Glomerular visceral epithelial cell (primary cell): ENCODE results near the gene TJP1.
"Not testable (repeated sequence)": the region's sequence is repeated elsewhere in the genome, so short reads cannot be mapped to it uniquely, and the experiment has no call there.

Experiments used
- DNase-seq: peaks from one replicate; pipeline ENCODE4 v3.0.0-alpha.2; 2016; ENCODE audit errors: extremely low spot score

The TJP1 gene

DNA sequence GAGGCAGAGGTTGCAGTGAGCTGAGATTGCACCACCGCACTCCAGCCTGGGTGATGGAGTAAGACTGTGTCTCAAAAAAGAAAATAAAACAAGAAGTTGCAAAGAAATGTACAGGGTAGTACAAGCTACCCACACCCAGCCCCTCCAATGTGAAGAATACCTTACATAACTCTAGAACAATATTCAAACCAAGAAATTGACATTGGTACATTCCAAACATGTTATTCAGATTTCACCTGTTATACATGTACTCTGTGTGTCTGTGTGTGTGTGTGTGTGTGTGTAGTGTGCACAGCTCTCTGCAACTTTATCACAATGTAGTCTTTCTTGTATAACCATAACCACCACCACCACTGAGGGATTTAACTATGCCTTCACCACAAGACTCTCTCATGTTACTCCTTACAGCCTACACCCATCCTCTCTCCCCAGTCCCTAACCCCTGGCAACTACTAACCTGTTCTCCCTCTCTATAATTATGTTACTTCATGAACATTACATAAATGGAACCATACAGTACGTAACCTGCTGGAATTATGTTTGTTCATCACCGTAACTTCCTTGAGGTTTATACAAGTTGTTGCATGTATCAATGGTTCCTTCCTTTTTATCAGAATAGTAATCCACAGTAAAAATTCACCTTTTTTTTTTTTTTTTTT is 16.2 kb upstream of the TJP1 start:
- no peak for DNase-seq

DNA sequence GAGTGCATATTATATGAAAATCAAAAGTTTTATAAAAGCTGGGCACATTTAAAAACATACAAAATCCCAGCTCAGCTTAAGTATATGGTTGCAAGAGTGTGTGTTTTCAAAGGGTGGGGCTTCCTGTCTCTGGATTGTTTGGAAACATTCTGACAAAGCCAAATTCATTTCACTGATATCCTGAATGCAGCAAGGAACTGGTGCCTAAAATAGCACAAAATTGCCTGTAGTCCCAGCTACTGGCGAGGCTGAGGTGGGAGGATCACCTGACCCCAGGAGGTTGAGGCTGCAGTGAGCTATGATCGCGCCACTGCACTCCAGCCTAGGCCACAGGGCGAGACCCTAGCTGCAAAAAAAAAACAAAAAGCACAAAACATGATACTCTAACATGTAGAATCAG is 13.0 kb upstream of the TJP1 start:
- DNase-seq = no peak

DNA sequence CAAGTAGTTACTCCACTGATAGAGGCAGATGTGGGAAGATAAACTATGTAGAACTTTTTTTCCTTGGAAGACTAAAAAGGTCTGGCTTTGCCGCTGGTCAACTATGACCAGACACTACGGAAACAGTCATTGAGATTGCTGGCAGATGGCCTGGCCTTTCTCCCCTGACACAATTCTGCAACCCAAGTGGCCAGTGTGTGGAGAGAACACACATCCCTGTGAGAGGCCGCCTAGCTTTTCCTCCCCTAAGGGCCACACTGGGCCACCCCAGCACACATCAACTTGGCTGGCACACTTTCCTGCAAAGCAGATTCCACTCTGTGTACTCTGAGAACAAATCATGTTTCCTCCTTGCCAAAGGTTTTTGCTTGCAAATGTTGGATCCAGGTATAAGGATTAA is 10.4 kb upstream of the TJP1 start:
- no peak for DNase-seq

DNA sequence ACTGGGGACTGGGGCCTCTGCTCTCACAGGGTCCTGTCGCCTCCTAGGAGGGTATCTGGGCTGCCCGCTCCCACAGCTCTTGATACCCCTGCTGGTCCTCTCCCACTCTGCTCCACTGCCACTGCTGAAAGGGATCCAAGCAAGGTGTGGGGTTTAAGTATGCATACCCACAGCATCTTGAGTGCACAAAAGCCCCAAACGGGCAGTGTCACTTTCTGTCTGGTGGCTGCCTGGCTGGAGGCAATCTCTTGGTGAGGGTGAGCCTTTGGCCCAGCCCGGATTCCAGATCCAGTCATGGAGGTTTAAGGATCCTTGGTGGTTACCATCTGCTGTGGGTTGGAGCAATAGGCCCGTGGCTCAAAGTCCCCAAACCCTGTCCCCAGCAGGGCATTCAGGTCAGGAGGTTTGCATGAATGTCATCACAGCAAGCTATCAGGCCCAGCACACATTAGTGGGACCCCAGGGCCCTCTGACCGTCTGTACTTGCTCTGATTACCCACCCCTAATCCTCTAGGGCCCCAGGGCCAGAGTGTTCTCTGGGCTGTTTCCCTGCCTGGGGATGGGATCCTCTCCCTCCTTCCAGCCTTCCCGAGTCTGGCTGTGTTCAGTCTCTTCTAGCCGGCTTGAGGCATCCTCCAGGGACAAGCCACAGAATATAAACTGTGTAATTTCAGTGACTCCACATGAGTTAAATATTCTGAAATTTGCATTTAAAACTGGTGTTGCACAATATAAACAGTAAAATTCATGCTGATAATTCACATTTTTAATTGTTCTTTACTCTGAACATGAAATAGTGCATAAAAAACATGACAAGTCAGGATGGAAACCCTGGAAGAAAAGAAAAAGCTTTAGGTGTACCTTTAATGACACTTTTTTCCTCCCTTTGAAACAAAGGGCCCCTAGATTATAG is 4.9 kb upstream of the TJP1 start:
- no peak for DNase-seq

DNA sequence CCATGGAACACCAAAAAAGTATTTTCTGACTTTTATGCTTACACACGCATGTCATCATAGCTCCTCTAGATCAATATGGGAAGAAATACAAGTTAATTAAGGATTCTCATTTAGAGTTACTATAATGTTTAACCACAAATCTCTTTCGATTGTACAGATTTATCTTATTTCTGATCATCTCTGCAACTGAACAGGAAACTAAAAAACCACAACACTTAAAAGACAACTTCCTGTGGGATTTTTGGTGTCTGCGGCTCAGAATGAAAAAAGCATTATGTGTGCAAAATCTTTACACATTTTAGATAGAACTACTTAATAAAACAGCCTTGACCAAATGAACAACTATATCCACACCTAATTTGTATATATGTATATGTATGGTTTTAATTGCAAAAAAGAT is 3.0 kb upstream of the TJP1 start:
- DNase-seq = peak; percentile 29

DNA sequence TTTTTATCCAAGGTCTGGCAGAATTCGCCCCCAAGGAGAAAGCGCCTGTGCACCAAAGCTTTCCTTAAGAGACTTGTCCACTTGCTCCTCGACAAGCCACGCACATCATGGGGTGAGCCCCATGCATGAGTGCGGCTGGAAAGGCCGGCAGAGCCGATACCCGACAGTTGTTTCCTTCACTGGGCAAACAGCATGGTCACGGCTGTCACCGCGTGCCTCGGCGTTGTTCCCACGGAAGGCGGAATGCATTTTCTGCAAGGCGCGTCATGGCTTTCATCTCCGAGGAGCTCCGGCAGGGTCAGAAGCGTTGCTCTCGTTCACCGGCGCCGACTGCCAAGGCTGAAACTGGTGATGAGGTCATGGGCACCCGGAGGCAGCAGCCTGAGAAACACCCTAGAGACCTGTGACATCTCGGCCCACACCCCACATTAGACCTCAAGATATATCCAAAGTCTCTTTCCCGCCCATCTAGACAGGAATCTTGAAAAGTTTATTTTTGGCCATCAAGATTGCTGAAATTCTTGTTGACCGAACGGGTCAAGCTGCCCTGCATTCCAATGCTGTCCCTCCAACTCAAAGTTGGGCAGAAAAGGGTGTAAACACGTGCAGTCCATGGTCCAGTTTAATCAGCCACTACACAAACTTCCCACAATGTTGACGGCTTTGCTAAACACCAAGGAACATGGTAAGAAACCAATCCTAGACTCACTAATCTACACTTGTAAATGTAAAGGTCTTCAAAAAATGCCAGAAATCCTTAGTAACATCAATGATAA is 604 bp upstream of the TJP1 start:
- DNase-seq = peak; percentile 81

DNA sequence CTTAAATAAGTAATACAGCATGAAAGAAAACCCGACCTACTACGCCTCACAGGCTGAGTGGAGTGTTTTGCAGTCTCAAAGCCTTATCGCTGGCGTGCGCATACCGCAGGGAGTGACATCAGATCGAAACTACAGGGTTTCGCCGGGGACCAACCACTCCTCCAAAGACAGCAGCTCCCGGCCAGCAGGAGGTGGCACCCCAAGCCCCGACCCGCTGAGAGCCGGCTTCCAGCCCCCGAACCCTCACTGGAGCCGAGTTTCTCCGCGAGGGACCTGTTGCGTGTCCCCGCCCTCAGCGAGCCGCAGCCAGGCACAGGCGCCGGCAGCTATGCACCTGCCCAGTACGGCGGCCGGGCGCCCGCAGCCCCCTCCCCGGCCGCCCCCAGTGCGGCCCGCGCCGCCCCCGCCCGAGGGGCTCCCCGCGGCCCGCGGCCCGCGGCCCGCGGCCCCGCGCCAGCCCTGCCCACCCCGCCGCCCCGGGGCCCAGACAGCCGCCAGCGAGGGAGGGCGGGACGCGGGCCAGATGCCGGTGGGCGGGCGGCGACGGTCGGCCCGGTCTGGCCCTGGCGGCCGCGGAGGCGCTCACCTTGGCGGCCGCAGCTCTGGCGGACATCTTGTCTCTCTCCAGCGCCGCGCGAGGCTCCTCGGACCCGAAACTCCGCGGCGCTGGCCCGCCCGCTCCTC is 710 bp downstream of the TJP1 start:
- DNase-seq = peak; percentile 85

DNA sequence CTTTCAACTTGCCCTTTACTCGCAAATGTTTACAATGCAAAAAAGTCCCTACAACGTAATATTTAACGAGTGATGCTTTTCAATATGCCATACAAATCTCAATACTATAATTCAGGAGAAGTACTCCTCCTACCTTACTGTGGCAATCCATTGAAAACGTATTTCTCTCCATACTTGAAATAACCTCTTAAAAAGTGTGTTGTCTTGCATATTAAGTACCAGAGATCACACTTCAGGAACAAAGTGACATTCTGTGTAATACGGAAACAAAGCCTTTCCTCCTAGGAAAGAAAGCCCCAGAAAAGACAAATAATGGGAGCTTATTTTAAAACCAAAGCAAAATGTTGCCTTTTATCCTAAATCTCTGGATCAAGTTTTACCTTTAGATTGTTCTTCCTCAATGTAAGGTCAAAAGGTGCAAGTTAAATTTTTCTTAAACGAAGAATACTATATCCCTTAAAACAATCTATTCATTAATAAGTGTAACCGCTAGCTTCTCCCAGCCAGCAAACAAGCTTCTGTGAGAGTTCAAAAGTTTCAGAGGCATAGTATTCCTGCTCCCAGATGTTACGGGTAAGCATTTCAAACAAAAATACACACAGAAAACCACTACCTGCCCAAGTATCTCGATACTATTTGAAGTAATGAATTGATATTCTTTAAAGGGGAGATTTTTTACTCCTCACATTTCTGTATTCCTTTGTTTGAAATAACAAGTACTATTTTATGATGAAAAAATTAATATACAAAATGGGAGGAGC is 1.7 kb downstream of the TJP1 start:
- no peak for DNase-seq

DNA sequence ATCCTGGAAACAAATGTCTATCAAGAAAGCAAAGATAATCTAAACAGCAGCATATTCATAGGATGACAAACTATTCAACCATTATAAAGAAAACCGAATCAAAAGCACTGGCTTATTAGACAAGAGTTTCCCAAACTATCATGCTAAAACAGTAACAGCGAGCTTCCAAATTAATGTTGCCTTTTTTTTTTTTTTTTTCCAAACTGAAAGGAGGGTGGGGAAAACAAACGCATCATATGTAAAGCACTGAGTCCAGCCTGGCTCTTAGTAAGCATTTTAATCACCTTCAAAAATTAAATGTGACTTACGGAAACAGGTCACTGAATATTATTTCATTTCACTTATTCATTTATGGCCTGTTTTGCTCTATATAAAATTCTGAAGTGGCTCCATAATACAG is 2.3 kb downstream of the TJP1 start:
- DNase-seq = no peak

DNA sequence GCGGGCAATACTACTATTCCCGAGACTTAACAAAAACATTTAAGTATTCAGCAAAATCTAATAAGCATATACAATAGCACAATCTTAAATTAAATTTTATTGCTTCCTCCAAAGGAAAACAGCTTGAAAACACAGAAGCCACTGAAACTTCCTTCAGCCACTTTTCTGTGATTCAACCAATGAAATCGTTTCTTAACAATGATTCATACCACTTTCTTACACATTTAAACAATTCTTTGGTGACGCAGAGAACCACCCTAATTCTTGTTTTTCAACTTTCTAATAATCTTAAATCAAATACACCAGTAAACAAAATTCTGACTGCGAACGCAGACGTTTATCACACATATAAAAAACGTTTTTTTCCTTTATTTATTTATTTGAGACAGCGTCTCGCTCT is 4.1 kb downstream of the TJP1 start:
- no peak for DNase-seq

DNA sequence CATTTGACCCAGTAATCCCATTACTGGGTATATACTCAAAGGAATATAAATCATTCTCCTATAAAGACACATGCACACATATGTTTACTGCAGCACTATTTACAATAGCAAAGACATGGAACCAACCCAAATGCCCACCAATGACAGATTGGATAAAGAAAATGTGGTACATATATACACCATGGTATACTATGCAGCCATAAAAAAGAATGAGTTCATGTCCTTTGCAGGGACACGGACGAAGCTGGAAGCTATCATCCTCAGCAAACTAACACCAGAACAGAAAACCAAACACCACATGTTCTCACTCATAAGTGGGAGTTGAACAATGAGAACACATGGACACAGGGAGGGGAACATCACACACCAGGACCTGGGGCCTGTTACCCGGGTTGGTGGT is 4.8 kb downstream of the TJP1 start:
- DNase-seq = not testable (repeated sequence)

DNA sequence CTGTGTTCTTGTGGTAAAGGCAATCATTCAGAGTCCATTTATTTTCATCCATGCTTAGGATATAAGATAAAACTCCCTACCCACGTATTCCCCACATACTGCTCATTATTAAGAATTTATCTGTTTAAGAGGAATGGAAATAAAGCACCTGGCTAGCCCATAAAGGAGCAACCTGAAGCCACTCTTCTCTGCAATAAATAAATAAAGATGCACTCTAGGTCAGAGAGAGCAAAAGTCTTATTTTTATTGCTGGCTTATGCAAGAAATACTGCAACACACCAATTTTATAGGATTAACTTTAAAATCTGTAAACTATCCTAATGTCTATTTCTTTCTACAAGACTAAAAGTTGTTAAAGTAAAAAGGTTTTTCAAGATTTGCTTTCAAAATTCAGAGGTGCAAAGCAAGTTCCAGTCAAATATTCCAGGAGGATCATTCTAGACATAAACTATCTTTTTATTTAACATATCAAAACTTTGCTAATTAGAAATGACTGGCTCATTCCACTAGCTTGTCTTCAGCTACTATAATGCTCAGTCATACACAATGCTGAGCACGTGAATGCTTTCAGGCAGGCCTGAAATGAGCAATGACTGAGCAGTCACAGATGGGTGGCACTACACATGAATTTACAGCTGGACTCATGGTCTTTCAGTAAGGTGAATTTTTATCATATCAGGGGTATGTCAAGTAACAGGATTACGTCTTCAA is 7.1 kb downstream of the TJP1 start:
- DNase-seq = peak; percentile 60

DNA sequence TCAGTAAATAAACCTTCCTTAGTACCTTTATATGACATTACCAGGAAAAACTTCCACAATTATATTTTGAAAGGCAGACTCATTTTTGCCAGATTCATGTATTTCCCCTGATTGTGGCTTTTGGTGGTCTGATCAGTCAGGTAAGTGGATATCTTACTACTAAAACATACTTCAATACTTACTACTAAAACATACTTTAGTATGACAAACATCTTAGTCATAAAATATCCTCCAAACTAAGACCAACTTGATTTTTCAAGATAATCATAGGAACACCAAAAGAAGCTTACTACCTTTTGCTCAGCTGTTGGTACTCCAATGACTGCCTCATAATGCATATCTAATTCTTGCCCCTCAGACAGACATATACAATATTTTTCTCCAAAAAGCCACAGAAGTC is 9.3 kb downstream of the TJP1 start:
- no peak for DNase-seq

DNA sequence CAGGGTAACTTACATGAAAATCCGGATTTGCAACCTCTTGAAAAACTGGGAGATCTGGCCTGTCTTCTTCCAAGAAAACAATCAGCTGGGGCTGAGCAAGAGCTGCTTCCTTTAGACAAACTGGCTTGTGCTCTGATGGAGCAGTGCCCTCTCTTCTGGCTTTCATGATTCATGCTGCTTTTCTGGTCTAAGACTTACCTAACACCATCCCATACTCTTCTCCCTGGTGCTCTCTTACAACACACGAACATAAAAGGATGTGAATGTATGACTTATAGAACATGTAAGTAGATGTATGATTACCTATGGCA is 9.9 kb downstream of the TJP1 start:
- peak; percentile 26 for DNase-seq

DNA sequence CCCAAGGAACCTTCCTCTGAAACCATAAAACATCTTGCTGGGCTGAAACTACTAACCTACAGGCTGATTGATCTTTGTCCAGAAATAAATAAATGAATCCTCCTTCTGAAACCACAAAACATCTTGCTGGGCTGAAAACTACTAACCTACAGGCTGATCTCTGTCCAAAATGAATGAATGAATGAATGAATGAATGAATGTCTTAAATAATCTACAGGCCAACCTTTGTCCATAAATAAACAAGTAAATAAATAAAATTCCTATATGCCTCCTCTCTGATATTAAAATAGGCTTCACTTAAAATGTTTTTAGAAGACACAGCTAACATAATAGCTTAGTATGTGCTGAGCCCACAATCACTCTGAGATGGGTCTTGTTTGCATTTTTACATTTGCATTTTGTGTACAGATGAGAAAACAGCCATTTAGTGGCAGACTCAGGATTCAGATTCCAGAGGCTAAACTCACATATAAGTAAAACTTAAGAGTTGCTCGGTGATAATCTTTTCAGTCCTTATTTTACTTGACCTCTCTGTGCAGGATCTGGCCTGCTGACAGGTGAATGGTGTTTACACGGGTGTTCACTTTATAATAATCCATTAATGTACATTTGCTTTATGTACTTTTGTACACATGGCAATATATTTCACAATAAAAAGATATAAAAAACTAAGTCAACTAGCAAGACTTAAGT is 10.4 kb downstream of the TJP1 start:
- no peak for DNase-seq

DNA sequence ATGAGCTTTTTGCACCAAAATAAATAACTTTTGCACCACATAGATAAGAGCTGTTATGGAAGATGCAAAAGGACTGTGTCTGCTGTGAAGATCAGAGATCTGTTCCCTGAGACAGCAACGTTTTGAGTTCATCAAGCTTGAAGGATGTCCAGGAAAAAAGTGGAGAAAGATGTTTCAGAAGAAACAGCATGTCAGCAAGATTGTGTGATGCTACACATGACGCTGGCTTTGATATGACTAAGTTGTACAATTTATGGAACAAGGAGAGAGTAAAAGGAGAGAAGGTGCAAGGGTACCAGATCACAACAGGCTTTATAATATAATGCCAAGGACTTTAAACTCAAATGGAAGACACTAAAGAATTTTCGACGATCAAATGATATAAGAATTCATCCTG is 16.6 kb downstream of the TJP1 start:
- no peak for DNase-seq

DNA sequence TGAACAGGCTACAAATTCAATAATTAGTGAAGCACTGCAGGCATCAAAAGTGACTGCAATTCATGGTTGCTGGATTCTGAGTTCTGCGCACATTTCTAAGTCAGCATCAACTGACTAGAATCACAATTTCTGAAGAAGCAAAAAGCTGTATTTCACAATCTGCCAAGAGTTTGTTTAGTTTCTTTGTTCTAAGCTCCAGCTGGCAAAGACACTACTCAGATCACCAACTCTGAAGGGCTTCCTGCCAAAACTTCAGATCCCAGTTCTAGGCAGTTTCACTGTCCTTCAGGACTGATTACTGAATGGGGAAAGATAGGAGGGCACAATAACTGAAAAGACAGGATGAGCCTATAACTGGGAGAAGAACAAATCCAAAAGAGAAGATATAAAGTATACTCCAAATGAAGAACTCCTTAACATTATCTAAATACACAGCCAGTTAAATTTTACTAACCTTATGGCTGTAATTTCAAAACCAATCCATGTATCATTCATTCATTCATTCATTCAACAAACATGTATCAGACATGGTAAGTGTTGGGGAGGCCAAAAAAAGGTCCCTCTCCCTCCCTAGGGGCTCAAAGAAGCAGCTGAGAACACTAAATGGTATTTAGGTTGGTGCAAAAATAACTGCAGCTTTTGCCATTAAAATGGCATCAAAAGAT is 17.1 kb downstream of the TJP1 start:
- peak; percentile 51 for DNase-seq

DNA sequence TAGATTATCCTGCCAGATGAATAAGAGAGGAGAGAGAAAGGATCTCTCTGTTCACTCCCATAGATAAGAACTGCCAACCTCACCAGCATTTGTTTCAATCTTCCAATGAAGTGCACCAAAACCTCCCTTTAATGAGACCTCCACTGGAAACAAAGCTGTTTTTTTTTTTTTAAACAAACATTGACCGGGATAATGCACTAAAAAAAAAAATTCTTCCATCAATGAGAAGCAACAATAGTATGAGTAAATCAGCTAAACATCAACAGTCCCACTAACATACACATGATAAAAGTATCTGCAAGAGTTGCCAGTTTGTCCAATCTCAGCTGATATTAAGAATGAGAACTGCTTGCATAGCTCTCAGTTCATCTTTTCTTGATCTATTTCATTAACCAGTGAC is 19.9 kb downstream of the TJP1 start:
- DNase-seq = no peak

DNA sequence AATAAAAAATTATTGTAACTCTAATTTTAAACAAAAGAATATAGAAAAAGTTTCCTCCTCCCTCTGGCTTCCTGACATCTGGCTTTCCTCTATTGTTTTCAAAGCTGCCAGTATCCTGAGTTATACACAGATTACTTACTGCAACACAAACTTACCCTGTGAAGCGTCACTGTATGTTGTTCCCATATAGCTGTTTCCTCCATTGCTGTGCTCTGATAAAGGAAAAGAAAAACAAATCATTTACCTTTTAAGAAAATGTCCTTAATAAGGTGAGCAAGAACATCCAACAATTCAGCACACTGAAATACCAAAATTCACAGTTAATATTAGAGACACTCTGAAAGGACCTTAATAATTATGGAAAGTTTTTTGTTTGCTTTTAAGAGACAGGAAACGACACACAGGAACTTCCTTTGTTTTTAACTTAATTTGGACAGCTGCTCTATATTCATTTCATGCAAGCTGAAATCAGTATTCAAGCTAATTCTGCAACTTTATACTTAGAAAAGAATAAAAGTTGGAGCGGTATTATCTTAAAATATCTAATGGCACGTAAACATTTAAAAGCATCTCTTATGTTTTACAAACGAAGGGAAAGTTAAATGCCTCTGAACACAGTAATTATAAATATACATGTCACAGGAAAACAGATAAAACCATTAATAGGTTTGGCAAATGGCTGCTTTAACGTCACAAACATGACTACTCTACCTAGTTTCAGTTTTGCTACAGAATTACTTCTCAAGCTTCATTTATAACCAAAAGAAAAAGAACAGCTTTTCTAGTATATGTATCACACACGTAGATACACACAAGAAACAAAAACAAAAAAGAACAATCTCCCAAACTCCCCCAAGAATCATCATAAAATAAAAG is 21.5 kb downstream of the TJP1 start:
- no peak for DNase-seq
